Lung (tissue), 12 donors: Measurements from ENCODE around the gene SNX13. TPM values are rescaled to one million over a fixed set of nuclear protein-coding genes. Genes with fewer than 3 reads are reported as not detected.

ENCODE experiments used
- ATAC-seq: fragments of 200-7000 bp; cut with Tn5 transposase; one replicate; pipeline ENCODE4 v1.9.1; 2020; ENCODE audit warnings: moderate number of reproducible peaks; ENCODE audit not compliant: insufficient read depth, low FRiP score
- DNase-seq, 3 donors: peaks; one replicate each; pipeline ENCODE4 v3.0.0-alpha.2; 2013 to 2017
- H3K27ac ChIP-seq, 2 donors: one replicate each; pipeline ENCODE4 v1.5.1; 2013; ENCODE audit warnings: mild to moderate bottlenecking in 2 of 2, moderate library complexity in 2 of 2, control low read depth in 1 of 2, inconsistent platforms in 1 of 2, low read depth in 1 of 2, low read length in 1 of 2
- H3K27me3 ChIP-seq, 3 donors: one replicate each; pipeline ENCODE4 v1.5.1; 2013; ENCODE audit warnings: low read length in 2 of 3; ENCODE audit not compliant: control insufficient read depth in 3 of 3, insufficient read depth in 3 of 3
- H3K36me3 ChIP-seq, 4 donors: one replicate each; pipeline ENCODE4 v1.5.1; 2013; ENCODE audit warnings: low read length in 4 of 4, mild to moderate bottlenecking in 1 of 4, moderate library complexity in 1 of 4; ENCODE audit not compliant: control insufficient read depth in 4 of 4, insufficient read depth in 4 of 4
- H3K4me1 ChIP-seq, 5 donors: one replicate each; pipeline ENCODE4 v1.5.1; 2013; ENCODE audit warnings: low read length in 5 of 5, mild to moderate bottlenecking in 2 of 5, moderate library complexity in 1 of 5; ENCODE audit not compliant: control insufficient read depth in 5 of 5, insufficient read depth in 5 of 5
- H3K4me3 ChIP-seq: one replicate; pipeline ENCODE4 v1.5.1; 2013; ENCODE audit warnings: mild to moderate bottlenecking, control low read depth, moderate library complexity
- H3K9ac ChIP-seq, 2 donors: one replicate each; pipeline ENCODE4 v1.5.1; 2013; ENCODE audit warnings: low read length in 2 of 2, control low read depth in 1 of 2; ENCODE audit not compliant: insufficient read depth in 1 of 2
- H3K9me3 ChIP-seq, 4 donors: one replicate each; pipeline ENCODE4 v1.5.1; 2013; ENCODE audit warnings: low read length in 3 of 4, mild to moderate bottlenecking in 1 of 4, moderate library complexity in 1 of 4; ENCODE audit not compliant: control insufficient read depth in 4 of 4, insufficient read depth in 3 of 4
- CTCF ChIP-seq: IDR thresholded peaks from 2 replicates; pipeline ENCODE4 v1.5.1; 2012; ENCODE audit warnings: mild to moderate bottlenecking; ENCODE audit errors: control extremely low read depth, extremely low read depth
- WGBS, 2 donors: extraction: QIAGEN DNeasy Blood & Tissue Kit; methylation state at CpG; one replicate each; pipeline ENCODE4 v1.1.7; 2013; 5-methylcytosine and 5-hydroxymethylcytosine counted together
- polyA plus RNA-seq, 2 donors: library from polyadenylated mRNA; stranded (reverse); fragments of 200-250 nt; gene quantifications; one replicate each; pipeline ENCODE4 v1.2.1, GENCODE V29; 2013
- total RNA-seq, 2 donors: library from RNA; depleted of rRNA in 1 of 2; stranded (reverse); fragments of >200 nt in 1 of 2; gene quantifications; one replicate each; pipeline ENCODE4 v1.2.1, GENCODE V29; 2014 to 2021
- donor health status: control.
- donor health status: control.
- donor health status: Bipolar disorder and iron deficiency.
- donor health status: healthy.
- donor health status: DM: yes; HTN: yes; CAD: no.

SNX13 gene
- total and polyA plus RNA-seq, 4 donors = 8.9 to 104 (median 31.9) TPM

GRCh38 chr7:17968791-17969715 lies 28.8 kb upstream of the SNX13 start:
- TF ChIP-seq CTCF = no peak
- DNase-seq (peak in 1 of 3 donors; percentile 6), ATAC-seq (no peak)
- H3K27ac ChIP-seq = no peak overlapping the region
- no peaks in the 10 kb centered on the region for H3K36me3 ChIP-seq
- 46 to 65% methylated on average over 5 of the region's 5 CpGs for WGBS, 2 donors
- no peaks in the 10 kb centered on the region for H3K9me3 ChIP-seq
- no peaks in the 10 kb centered on the region for H3K4me1 ChIP-seq
- no peaks in the 10 kb centered on the region for H3K27me3 ChIP-seq
- no peak overlapping the region for H3K4me3 ChIP-seq
- H3K9ac ChIP-seq = no peak overlapping the region

- no peak for TF ChIP-seq CTCF
- 89 to 96% methylated on average over 3 of the region's 3 CpGs for WGBS, 2 donors
- DNase-seq = no peak
- no peak overlapping the region for H3K4me3 ChIP-seq
- H3K4me1 ChIP-seq = no peaks in the 10 kb centered on the region
- no peak overlapping the region for H3K27ac ChIP-seq
- no peak for ATAC-seq
- H3K27me3 ChIP-seq = no peaks in the 10 kb centered on the region
- H3K36me3 ChIP-seq = no peaks in the 10 kb centered on the region
- no peaks in the 10 kb centered on the region for H3K9me3 ChIP-seq
- H3K9ac ChIP-seq = no peak overlapping the region
These were observed 26.4 kb upstream of the SNX13 start for GRCh38 chr7:17966706-17967105.

- Histone ChIP-seq H3K27ac (no peak overlapping the region), H3K4me1 (no peaks in the 10 kb centered on the region), H3K9me3 (no peaks in the 10 kb centered on the region), H3K36me3 (no peaks in the 10 kb centered on the region), H3K27me3 (no peaks in the 10 kb centered on the region), H3K4me3 (no peak overlapping the region), H3K9ac (no peak overlapping the region)
- DNase-seq (no peak), ATAC-seq (no peak)
- TF ChIP-seq CTCF = no peak
These were observed 25.3 kb upstream of the SNX13 start for GRCh38 chr7:17965603-17966002.
